GM10266 (cell line): ENCODE data around the gene SPIRE2.

Experiments used
- DNase-seq: peaks from one replicate; pipeline ENCODE4 v3.0.0; 2012; ENCODE audit errors: extremely low spot score
- CTCF ChIP-seq: IDR thresholded peaks from 2 replicates; pipeline ENCODE4 v1.5.1; 2012; ENCODE audit warnings: mild to moderate bottlenecking, low read depth; ENCODE audit not compliant: control insufficient read depth, insufficient read depth; ENCODE audit errors: missing control alignments

The SPIRE2 gene

DNA sequence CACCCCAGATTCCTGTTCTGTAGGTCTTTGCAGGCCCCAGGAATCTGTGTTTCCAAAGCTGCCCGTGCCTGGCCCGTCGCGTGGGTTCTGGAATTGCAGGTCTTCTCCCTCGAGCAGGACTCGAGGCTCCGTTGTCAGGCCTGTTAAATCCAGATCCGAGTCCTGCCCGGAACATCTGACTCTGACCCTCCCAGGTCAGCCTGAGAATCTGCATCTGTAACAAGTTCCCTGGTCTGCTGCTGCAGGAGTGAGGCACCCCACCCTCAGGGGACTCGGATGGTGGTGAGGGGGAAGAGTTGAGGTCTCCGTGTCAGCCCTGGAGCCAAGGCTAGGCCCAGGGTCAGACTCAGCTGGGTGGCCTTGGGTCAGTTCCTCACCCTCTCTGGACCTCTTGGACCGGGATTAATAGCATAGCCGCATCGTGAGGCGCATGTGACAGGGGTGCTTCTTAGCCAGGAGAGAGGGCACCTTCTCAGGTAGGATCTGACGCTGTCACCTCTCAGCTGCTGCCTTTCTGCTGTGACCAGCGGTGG is 8.8 kb downstream of the SPIRE2 start:
- DNase-seq = no peak
- no peak for TF ChIP-seq CTCF

- peak; percentile 63 for DNase-seq
- TF ChIP-seq CTCF = no peak
Observed at GRCh38 chr16:89841275-89841674, 13.0 kb downstream of the SPIRE2 start.

GRCh38 chr16:89842471-89843408 is 14.5 kb downstream of the SPIRE2 start:
- TF ChIP-seq CTCF = no peak
- DNase-seq = no peak

- no peak for TF ChIP-seq CTCF
- no peak for DNase-seq
Observed at GRCh38 chr16:89843409-89844350, 15.4 kb downstream of the SPIRE2 start.

DNA sequence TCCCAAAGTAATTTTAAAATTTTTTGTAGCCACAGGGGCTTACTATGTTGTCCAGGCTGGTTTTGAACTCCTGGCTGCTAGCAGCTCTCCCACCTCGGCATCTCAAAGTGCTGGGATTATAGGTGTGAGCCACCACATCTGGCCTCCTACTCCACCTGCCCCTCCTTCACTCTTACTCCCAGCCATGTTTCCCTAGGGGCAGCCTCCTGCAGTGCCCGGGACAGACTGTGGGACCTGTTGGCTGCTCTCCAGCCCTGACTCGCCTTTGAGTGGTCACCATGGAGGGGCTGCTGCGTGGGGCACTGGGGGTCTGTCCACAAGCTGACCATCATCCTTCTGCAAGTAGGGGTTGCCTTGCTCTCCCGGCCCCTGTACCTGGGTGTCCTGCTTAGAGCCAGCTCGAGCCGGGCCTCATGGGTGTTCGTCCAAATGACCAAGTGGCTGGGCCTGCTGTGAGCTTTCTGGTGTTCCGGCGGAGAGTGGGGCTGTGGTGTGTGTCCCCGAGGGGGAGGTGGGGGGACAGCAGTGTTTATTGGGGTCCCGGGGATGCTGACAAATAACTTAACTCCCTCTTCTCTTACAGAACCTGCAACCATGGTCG is 16.6 kb downstream of the SPIRE2 start:
- DNase-seq = no peak
- no peak for TF ChIP-seq CTCF

GRCh38 chr16:89845417-89845816 is 17.1 kb downstream of the SPIRE2 start:
- DNase-seq = no peak
- no peak for TF ChIP-seq CTCF
